ENCODE results near the gene KLHL26.

The KLHL26 gene

DNA sequence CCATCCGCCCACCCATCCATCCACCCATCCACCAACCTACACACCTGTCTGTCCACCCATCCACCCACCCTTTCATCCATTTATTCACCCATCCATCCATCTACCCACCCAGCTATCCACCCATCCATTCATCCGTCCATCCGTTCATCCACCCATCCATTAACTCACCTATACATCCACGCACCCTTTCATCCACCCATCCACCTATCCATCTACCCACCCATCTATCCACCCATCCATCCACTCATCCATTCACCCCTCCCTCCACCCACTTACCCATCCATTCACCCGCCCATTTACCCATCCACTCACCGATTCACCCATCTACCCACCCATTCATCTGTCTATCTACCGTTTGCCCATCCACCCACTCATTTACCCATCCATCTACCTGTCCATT, 17.6 kb downstream of the KLHL26 start:
- Histone ChIP-seq H3K36me3 (ENCODE audit: control insufficient read depth in 2 of 2, insufficient read depth in 1 of 2, low read length in 2 of 2) (no peaks in the 10 kb centered on the region), H3K27ac (ENCODE audit: extremely low read depth, low read depth, low read length) (no peak overlapping the region), H3K4me3 (ENCODE audit: low read depth, low read length) (no peak overlapping the region), H3K9me3 (ENCODE audit: control insufficient read depth, insufficient read depth, low read depth, low read length) (no peaks in the 10 kb centered on the region), H3K4me1 (ENCODE audit: control insufficient read depth, insufficient read depth, low read length) (no peaks in the 10 kb centered on the region)
- ChIA-PET CTCF (no interaction called here), POLR2A (no interaction called here)
- no peak for TF ChIP-seq ZNF18 (tag by site-specific recombination; IDR thresholded peaks at IDR 0.05)
- TF ChIP-seq ZNF521 (tag by site-specific recombination; IDR thresholded peaks at IDR 0.05): no peak
- TF ChIP-seq ZNF544 (tag by site-specific recombination; IDR thresholded peaks at IDR 0.05): no peak
- no peak for TF ChIP-seq KLF10 (tag by site-specific recombination; IDR thresholded peaks at IDR 0.05)
- TF ChIP-seq ZBTB20 (tag by site-specific recombination; IDR thresholded peaks at IDR 0.05): no peak
- TF ChIP-seq, protein P1, sequence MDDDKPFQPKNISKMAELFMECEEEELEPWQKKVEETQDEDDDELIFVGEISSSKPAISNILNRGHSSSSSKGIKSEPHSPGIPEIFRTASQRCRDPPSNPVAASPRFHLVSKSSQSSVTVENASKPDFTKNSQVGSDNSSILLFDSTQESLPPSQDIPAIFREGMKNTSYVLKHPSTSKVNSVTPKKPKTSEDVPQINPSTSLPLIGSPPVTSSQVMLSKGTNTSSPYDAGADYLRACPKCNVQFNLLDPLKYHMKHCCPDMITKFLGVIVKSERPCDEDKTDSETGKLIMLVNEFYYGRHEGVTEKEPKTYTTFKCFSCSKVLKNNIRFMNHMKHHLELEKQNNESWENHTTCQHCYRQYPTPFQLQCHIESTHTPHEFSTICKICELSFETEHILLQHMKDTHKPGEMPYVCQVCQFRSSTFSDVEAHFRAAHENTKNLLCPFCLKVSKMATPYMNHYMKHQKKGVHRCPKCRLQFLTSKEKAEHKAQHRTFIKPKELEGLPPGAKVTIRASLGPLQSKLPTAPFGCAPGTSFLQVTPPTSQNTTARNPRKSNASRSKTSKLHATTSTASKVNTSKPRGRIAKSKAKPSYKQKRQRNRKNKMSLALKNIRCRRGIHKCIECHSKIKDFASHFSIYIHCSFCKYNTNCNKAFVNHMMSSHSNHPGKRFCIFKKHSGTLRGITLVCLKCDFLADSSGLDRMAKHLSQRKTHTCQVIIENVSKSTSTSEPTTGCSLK (tag by site-specific recombination; IDR thresholded peaks at IDR 0.05): no peak
- TF ChIP-seq ZNF473 (tag by site-specific recombination; IDR thresholded peaks at IDR 0.05): no peak
- TF ChIP-seq ZNF777 (tag by site-specific recombination; IDR thresholded peaks at IDR 0.05; ENCODE audit: borderline replicate concordance): no peak
- peak; percentile 50; the same call in 1 of the 2 replicates for TF ChIP-seq HIC1 (tag by site-specific recombination; IDR thresholded peaks at IDR 0.05)
- 0 out of 2 replicates have a peak, but pooled peaks have one; percentile 19 for TF ChIP-seq SP2 (tag by site-specific recombination; IDR thresholded peaks at IDR 0.05)
- TF ChIP-seq AEBP2 (tag by site-specific recombination; IDR thresholded peaks at IDR 0.05; ENCODE audit: borderline replicate concordance): no peak
- TF ChIP-seq, protein P2, sequence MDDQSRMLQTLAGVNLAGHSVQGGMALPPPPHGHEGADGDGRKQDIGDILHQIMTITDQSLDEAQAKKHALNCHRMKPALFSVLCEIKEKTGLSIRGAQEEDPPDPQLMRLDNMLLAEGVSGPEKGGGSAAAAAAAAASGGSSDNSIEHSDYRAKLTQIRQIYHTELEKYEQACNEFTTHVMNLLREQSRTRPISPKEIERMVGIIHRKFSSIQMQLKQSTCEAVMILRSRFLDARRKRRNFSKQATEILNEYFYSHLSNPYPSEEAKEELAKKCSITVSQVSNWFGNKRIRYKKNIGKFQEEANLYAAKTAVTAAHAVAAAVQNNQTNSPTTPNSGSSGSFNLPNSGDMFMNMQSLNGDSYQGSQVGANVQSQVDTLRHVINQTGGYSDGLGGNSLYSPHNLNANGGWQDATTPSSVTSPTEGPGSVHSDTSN (CRISPR knock-in tag; IDR thresholded peaks at IDR 0.05): no peak
- TF ChIP-seq, protein P3, sequence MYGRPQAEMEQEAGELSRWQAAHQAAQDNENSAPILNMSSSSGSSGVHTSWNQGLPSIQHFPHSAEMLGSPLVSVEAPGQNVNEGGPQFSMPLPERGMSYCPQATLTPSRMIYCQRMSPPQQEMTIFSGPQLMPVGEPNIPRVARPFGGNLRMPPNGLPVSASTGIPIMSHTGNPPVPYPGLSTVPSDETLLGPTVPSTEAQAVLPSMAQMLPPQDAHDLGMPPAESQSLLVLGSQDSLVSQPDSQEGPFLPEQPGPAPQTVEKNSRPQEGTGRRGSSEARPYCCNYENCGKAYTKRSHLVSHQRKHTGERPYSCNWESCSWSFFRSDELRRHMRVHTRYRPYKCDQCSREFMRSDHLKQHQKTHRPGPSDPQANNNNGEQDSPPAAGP (tag by site-specific recombination; IDR thresholded peaks at IDR 0.05): no peak; the same call in 1 of the 2 replicates
- no peak for TF ChIP-seq ZNF501 (tag by site-specific recombination; IDR thresholded peaks at IDR 0.05)
- TF ChIP-seq ZNF157 (tag by site-specific recombination; IDR thresholded peaks at IDR 0.05): no peak
- no peak for TF ChIP-seq ZNF211 (tag by site-specific recombination; IDR thresholded peaks at IDR 0.05; ENCODE audit: low read depth)
- TF ChIP-seq KLF16 (tag by site-specific recombination; IDR thresholded peaks at IDR 0.05): no peak
- TF ChIP-seq TCF7L2 (IDR thresholded peaks at IDR 0.05; ENCODE audit: borderline replicate concordance, low read depth, low read length): no peak
- TF ChIP-seq SCRT1 (tag by site-specific recombination; IDR thresholded peaks at IDR 0.05; ENCODE audit: borderline replicate concordance): no peak
- TF ChIP-seq ZNF610 (tag by site-specific recombination; IDR thresholded peaks at IDR 0.05; ENCODE audit: borderline replicate concordance): no peak
- no peak for TF ChIP-seq ZNF561 (tag by site-specific recombination; IDR thresholded peaks at IDR 0.05; ENCODE audit: borderline replicate concordance)
- no peak for TF ChIP-seq HOXC10 (CRISPR knock-in tag; IDR thresholded peaks at IDR 0.05)
- TF ChIP-seq ZNF785 (tag by site-specific recombination; IDR thresholded peaks at IDR 0.05): 0 out of 2 replicates have a peak, but pooled peaks have one; percentile 40
- no peak for TF ChIP-seq ZNF76 (tag by site-specific recombination; IDR thresholded peaks at IDR 0.05; ENCODE audit: borderline replicate concordance, low read depth)
- no peak for TF ChIP-seq ZNF558 (tag by site-specific recombination; IDR thresholded peaks at IDR 0.05)
- no peak for TF ChIP-seq TSHZ1 (tag by site-specific recombination; IDR thresholded peaks at IDR 0.05; ENCODE audit: borderline replicate concordance)

All from HEK293 (cell line).